Astrocyte of the spinal cord (primary cell): ENCODE measurements around the gene SARS2.

Experiments
- DNase-seq: peaks from one replicate; pipeline ENCODE4 v3.0.0; 2011; ENCODE audit warnings: low read depth, low spot score
- H3K4me3 ChIP-seq: 2 replicates; pipeline ENCODE4 v1.5.1; 2011; ENCODE audit warnings: low read depth, mild to moderate bottlenecking, low read length, moderate library complexity
- in situ Hi-C: cut with HindIII; loops from 2 replicates; pipeline ENCODE4 v1.10.0; 2017; ENCODE audit warnings: low sequenced_read_pairs
- TF ChIP-seq, protein P1 (sequence below): IDR thresholded peaks from 2 replicates; pipeline ENCODE4 v1.5.1; 2012; ENCODE audit warnings: low read depth, mild to moderate bottlenecking, low read length, inconsistent platforms

The SARS2 gene

DNA sequence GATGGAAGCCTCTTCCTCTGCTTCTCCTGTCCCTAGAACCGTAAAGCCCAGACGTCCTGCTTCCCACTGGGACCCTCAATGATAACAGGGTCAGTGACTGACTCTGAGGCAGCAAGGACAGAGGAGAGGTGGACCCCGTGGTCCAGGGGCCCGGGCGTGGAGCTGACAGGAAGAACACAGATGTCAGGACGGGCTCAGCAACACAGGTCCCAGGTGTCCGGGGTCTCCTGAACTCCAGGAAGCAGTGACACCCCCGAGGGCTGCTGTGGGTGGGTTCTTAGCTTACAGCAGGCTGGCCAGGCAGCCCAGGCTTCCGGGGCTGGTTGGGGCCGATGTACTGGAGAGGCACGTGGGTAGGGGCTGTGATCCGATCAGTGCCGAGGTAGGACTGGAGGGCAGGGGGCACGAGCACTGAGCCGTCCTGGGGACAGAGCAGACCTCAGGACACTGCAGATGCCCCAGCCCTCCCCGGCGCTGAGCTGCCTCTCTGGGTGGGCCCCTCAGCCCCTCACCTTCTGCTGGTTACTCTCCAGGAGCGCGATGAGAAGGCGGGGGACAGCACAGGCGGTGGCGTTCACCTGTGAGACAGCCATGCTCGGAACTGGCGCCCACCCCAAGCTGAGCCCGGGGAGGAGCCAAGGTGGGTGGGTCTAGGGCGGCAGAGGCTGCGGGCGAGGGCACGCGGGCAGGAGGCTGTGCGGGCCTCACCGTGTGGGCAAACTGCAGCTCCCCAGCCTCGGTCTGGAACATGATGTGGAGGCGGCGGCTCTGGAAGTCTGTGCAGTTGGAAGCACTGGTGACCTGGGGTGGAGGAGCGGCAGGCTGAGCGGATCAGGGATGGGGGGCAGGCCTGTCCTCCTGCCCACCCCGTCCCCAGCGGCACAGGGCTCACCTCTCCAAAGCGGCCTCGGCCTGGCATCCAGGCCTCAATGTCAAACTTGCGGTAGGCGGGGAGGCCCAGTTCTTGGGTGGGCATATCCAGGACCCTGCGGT lies 14.9 kb downstream of the SARS2 start:
- in situ Hi-C loops: no loop called here
- TF ChIP-seq, protein P1, sequence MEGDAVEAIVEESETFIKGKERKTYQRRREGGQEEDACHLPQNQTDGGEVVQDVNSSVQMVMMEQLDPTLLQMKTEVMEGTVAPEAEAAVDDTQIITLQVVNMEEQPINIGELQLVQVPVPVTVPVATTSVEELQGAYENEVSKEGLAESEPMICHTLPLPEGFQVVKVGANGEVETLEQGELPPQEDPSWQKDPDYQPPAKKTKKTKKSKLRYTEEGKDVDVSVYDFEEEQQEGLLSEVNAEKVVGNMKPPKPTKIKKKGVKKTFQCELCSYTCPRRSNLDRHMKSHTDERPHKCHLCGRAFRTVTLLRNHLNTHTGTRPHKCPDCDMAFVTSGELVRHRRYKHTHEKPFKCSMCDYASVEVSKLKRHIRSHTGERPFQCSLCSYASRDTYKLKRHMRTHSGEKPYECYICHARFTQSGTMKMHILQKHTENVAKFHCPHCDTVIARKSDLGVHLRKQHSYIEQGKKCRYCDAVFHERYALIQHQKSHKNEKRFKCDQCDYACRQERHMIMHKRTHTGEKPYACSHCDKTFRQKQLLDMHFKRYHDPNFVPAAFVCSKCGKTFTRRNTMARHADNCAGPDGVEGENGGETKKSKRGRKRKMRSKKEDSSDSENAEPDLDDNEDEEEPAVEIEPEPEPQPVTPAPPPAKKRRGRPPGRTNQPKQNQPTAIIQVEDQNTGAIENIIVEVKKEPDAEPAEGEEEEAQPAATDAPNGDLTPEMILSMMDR: no peak
- H3K4me3 ChIP-seq: no peak overlapping the region
- DNase-seq: no peak

DNA sequence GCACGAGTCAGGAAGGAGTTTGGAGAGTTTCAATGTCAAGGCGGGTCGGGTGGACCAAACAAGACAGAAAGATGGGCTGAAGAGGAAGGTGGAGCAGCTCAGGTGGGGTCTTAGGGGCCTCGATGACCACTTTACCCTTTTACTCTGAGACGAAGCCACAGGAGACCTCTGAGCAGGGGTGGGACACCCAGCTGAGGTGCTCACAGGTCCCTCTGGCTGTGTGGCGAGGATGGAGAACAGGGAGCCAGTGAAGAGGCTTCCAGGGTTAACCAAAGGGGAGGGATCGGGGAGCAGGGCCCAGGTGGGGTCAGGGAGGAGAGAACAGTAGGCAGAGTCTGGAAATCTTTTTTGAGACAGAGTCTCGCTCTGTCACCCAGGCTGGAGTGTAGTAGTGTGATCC lies 16.6 kb downstream of the SARS2 start:
- no peak for DNase-seq
- in situ Hi-C loops: no loop called here

DNA sequence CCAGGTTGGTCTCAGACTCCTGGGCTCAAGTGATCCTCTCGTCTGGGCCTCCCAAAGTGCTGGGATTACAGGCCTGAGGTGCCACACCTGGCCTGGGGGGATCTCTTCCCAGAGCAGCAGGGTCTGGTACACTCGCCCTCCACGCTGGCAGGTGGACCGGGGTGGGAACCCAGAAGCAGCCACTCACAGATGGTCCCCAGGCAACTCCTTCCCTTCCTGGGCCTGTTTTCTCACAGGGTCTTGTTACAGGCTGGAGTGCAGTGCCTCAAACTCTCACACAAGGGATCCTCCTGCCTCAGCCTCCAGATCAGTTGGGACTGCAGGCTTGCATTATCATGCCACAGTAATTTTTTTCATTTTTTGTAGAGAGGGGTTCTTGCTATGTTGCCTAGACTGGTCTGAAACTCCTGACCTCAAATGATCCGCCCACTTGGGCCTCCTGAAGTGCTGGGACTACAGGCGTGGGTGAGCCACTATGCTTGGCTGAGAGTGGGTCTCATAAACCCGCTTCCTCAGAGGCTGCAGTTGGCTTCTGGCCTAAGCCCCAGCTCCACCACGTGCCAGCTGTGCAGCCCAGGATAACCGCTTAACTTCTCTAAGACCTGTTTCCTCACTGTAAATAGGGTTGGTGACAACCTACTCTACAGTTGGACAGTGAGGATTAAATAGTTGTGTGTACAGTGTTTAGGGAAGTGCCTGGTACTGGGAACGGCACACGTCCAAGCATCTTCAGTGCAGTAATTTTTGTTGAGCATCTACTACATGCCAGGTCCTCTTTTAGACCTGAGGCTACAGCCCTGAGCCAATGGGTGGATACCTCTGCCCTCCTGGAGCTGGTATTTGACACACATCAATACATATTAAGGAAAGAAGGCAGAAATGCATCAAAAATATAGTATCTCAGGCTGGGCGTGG lies 17.7 kb downstream of the SARS2 start:
- DNase-seq: no peak
- in situ Hi-C loops: no loop called here
- TF ChIP-seq, protein P1: no peak
- no peak overlapping the region for H3K4me3 ChIP-seq

More for the DNA sequence above, 16.6 kb downstream of the SARS2 start:
- H3K4me3 ChIP-seq: no peak overlapping the region
- TF ChIP-seq, protein P1: no peak

DNA sequence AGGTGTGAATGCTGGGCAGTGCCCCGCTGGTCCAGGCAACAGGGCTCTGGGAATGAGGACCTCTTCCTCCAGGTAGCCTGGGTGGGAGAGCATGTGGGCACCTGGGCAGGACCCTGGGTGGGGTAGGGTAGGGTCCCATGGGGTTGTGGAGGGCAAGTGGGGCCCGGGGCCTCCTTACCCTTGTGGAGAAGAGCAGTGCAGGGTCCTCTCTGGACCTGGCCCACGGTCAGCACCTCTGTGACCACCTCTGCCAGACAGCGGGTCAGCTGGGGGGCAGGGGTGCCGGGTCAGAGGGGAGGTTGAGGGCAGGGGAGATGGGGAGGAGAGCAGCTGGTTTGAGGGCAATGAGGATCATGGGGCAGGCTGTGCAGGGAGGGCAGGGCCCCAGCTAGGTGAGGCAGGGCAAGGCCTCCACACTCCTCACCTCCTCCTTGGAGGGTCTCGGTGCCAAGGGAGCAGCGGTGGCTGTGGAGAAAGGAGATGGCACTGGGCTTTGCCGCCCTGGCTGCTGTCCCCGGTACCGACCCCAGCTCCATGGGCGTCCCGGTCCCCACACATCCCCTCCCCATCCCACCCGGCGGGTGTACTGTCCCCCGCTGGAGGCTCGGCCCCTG lies 19.1 kb downstream of the SARS2 start:
- in situ Hi-C loops: no loop called here
- TF ChIP-seq, protein P1: no peak
- no peak for DNase-seq
- no peak overlapping the region for H3K4me3 ChIP-seq

DNA sequence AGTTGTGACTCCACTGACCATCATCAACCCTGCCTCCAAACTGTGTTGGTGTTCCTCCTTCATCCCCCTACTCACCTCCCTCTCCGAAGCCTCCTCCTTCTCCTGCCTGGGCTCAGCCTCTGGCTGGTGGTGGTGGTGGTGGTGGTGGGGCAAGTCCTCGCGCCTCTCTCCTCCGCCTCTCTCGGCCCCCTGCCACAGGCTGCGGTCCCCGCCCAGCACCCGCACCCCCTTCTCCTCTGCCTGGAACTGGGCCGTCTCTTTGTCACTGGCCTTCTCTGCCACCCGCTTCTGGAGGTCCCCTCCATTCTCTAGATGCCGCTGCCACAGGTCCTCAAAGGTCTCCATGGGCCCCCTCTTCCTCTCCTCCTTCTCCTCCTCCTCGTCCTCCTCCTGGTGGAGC lies 20.1 kb downstream of the SARS2 start:
- TF ChIP-seq, protein P1: no peak
- DNase-seq: no peak
- H3K4me3 ChIP-seq: no peak overlapping the region
- in situ Hi-C loops: no loop called here

DNA sequence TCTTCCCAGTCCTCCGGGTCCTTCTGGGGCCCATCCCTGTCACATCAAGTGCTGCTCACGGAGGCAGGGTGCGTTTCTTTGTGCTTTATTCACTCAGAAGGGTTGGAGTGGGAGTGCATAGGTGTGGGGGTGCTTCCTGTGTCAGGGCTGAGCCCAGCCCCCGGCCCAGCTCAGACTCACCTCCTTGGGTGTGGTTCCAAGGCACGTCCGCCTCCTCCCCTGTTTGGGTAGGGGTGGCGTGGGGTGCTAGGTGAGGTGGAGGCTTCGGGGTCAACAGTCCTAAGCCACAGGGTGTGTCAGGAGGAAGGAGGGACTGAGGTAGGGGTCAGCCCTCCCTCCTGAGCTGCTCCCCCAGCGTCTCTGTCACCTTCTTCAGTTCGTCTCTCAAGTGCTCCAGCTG lies 21.7 kb downstream of the SARS2 start:
- TF ChIP-seq, protein P1: no peak
- H3K4me3 ChIP-seq: no peak overlapping the region
- no peak for DNase-seq
- in situ Hi-C loops: no loop called here
